Left lung (tissue), 10 donors: ENCODE measurements around the gene DBNDD2. TPM values are rescaled to one million over a fixed set of nuclear protein-coding genes. Genes with fewer than 3 reads are reported as not detected.

Source experiments
- ATAC-seq: fragments of 200-7000 bp; cut with Tn5 transposase; one replicate; pipeline ENCODE4 v1.9.1; 2020; ENCODE audit warnings: moderate library complexity
- DNase-seq, 4 donors: peaks; one replicate each; pipeline ENCODE4 v3.0.0-alpha.2; 2013 to 2020
- H3K27ac ChIP-seq, 2 donors: fragments of 200-600 bp; sonication (generic) in 1 of 2; one replicate each; pipeline versions ENCODE4 v1.5.0 to v1.8.0; 2020 to 2021
- H3K27me3 ChIP-seq, 2 donors: fragments of 200-600 bp; sonication (generic) in 1 of 2; one replicate each; pipeline versions ENCODE4 v1.5.0 to v1.8.0; 2020 to 2021
- H3K36me3 ChIP-seq, 2 donors: fragments of 200-600 bp; sonication (generic) in 1 of 2; one replicate each; pipeline versions ENCODE4 v1.5.0 to v1.8.0; 2020 to 2021
- H3K4me1 ChIP-seq, 2 donors: fragments of 200-600 bp; one replicate each; pipeline ENCODE4 v1.8.0; 2021
- H3K4me3 ChIP-seq, 2 donors: fragments of 200-600 bp; sonication (generic) in 1 of 2; one replicate each; pipeline versions ENCODE4 v1.5.0 to v1.8.0; 2020 to 2021; ENCODE audit warnings: mild to moderate bottlenecking in 1 of 2
- H3K9me3 ChIP-seq, 2 donors: fragments of 200-600 bp; sonication (generic) in 1 of 2; one replicate each; pipeline versions ENCODE4 v1.5.0 to v1.8.0; 2020 to 2021
- CTCF ChIP-seq, 2 donors: fragments of 200-600 bp; sonication (generic) in 1 of 2; IDR thresholded peaks; one replicate each; pipeline versions ENCODE4 v1.5.0 to v1.8.0; 2021; ENCODE audit warnings: antibody characterized with exemption in 2 of 2
- intact Hi-C, 2 donors: fragments of 100-400 bp; cut with DNase I; formaldehyde crosslinking; loops; one replicate each; pipeline versions ENCODE4 v1.11.2 to v1.14.2; 2022
- polyA plus RNA-seq, 6 donors: library from polyadenylated mRNA; unstranded; fragments of 120-200 nt; gene quantifications; one replicate each; pipeline ENCODE4 v1.2.1, GENCODE V29; 2013; ENCODE audit not compliant: insufficient read length in 6 of 6
- total RNA-seq, 2 donors: library from RNA; stranded (reverse); fragmentation: NEBNext Ultra II Directional; extraction: Animal tissue kit (Norgen Biotek cat#: 25700); gene quantifications; one replicate each; pipeline ENCODE4 v1.2.1, GENCODE V29; 2021
- donor health status: DM: no; HTN: yes; CAD: no.
- donor health status: DM: no; HTN: no; CAD: no.

The DBNDD2 gene
- total and polyA plus RNA-seq, 8 donors: 18.9 to 66.4 (median 21.8) TPM

- intact Hi-C loops: no loop called here
- H3K27me3 ChIP-seq: no peaks in the 10 kb centered on the region
- DNase-seq: peak in 2 of 4 donors; percentile 32 to 65
- no peaks in the 10 kb centered on the region for H3K9me3 ChIP-seq
- peak; percentile 79 for ATAC-seq
- no peak overlapping the region for H3K27ac ChIP-seq
- no peak overlapping the region for H3K4me3 ChIP-seq
- H3K4me1 ChIP-seq: peaks cover 0 to 14% of the 10 kb centered on the region in 2 donors
- no peak for TF ChIP-seq CTCF (IDR thresholded peaks at IDR 0.05)
- peaks cover 0 to 8% of the 10 kb centered on the region in 2 donors for H3K36me3 ChIP-seq
Measured at GRCh38 chr20:45377269-45377668, 30.8 kb upstream of the DBNDD2 start.

- Histone ChIP-seq H3K27me3 (no peaks in the 10 kb centered on the region), H3K36me3 (peaks cover 0 to 8% of the 10 kb centered on the region in 2 donors), H3K4me3 (no peak within 1 kb of the TSS), H3K27ac (no peak within 1 kb of the TSS), H3K4me1 (peaks cover 0 to 5% of the 10 kb centered on the region in 2 donors), H3K9me3 (no peaks in the 10 kb centered on the region)
- DNase-seq: no peak
- no peak for ATAC-seq
- intact Hi-C loops: no loop called here
- no peak for TF ChIP-seq CTCF (IDR thresholded peaks at IDR 0.05)
Measured at GRCh38 chr20:45378191-45378590, 29.9 kb upstream of the DBNDD2 start, which contains the start of gene TP53TG5. TSS of gene TP53TG5 (minus strand) at chr20:45378325. CDS start at chr20:45378236, 89 bp downstream.

GRCh38 chr20:45387274-45387673 lies 20.8 kb upstream of the DBNDD2 start:
- no peaks in the 10 kb centered on the region for H3K4me1 ChIP-seq
- intact Hi-C loops: no loop called here
- H3K36me3 ChIP-seq: no peaks in the 10 kb centered on the region
- H3K27me3 ChIP-seq: no peaks in the 10 kb centered on the region
- DNase-seq (no peak), ATAC-seq (no peak)
- H3K9me3 ChIP-seq: no peaks in the 10 kb centered on the region
- TF ChIP-seq CTCF (IDR thresholded peaks at IDR 0.05): no peak
- H3K4me3 ChIP-seq: no peak overlapping the region
- no peak overlapping the region for H3K27ac ChIP-seq

GRCh38 chr20:45390931-45391330 lies 17.2 kb upstream of the DBNDD2 start:
- TF ChIP-seq CTCF (IDR thresholded peaks at IDR 0.05): no peak
- no peaks in the 10 kb centered on the region for H3K4me1 ChIP-seq
- intact Hi-C loops: no loop called here
- DNase-seq: no peak
- no peak for ATAC-seq
- H3K9me3 ChIP-seq: no peaks in the 10 kb centered on the region
- H3K36me3 ChIP-seq: no peaks in the 10 kb centered on the region
- no peak overlapping the region for H3K27ac ChIP-seq
- H3K27me3 ChIP-seq: no peaks in the 10 kb centered on the region
- no peak overlapping the region for H3K4me3 ChIP-seq

- ATAC-seq (no peak), DNase-seq (no peak)
- H3K27ac ChIP-seq: no peak overlapping the region
- no peak for TF ChIP-seq CTCF (IDR thresholded peaks at IDR 0.05)
- H3K4me1 ChIP-seq: no peaks in the 10 kb centered on the region
- H3K9me3 ChIP-seq: no peaks in the 10 kb centered on the region
- no peak overlapping the region for H3K4me3 ChIP-seq
- H3K36me3 ChIP-seq: no peaks in the 10 kb centered on the region
- intact Hi-C loops: no loop called here
- no peaks in the 10 kb centered on the region for H3K27me3 ChIP-seq
Measured at GRCh38 chr20:45391559-45391958, 16.5 kb upstream of the DBNDD2 start.
